Lung (tissue), 12 donors: ENCODE data around the gene POLD4. TPM values are rescaled to one million over a fixed set of nuclear protein-coding genes. Genes with fewer than 3 reads are reported as not detected.
A peak's percentile ranks its signal among the peaks of the same experiment; 100 is the strongest.

Source experiments
- ATAC-seq: fragments of 200-7000 bp; cut with Tn5 transposase; one replicate; pipeline ENCODE4 v1.9.1; 2020; ENCODE audit warnings: moderate number of reproducible peaks; ENCODE audit not compliant: insufficient read depth, low FRiP score
- DNase-seq, 3 donors: peaks; one replicate each; pipeline ENCODE4 v3.0.0-alpha.2; 2013 to 2017
- H3K27ac ChIP-seq, 2 donors: one replicate each; pipeline ENCODE4 v1.5.1; 2013; ENCODE audit warnings: mild to moderate bottlenecking in 2 of 2, moderate library complexity in 2 of 2, control low read depth in 1 of 2, inconsistent platforms in 1 of 2, low read depth in 1 of 2, low read length in 1 of 2
- H3K27me3 ChIP-seq, 3 donors: one replicate each; pipeline ENCODE4 v1.5.1; 2013; ENCODE audit warnings: low read length in 2 of 3; ENCODE audit not compliant: control insufficient read depth in 3 of 3, insufficient read depth in 3 of 3
- H3K36me3 ChIP-seq, 4 donors: one replicate each; pipeline ENCODE4 v1.5.1; 2013; ENCODE audit warnings: low read length in 4 of 4, mild to moderate bottlenecking in 1 of 4, moderate library complexity in 1 of 4; ENCODE audit not compliant: control insufficient read depth in 4 of 4, insufficient read depth in 4 of 4
- H3K4me1 ChIP-seq, 5 donors: one replicate each; pipeline ENCODE4 v1.5.1; 2013; ENCODE audit warnings: low read length in 5 of 5, mild to moderate bottlenecking in 2 of 5, moderate library complexity in 1 of 5; ENCODE audit not compliant: control insufficient read depth in 5 of 5, insufficient read depth in 5 of 5
- H3K4me3 ChIP-seq: one replicate; pipeline ENCODE4 v1.5.1; 2013; ENCODE audit warnings: mild to moderate bottlenecking, control low read depth, moderate library complexity
- H3K9ac ChIP-seq, 2 donors: one replicate each; pipeline ENCODE4 v1.5.1; 2013; ENCODE audit warnings: low read length in 2 of 2, control low read depth in 1 of 2; ENCODE audit not compliant: insufficient read depth in 1 of 2
- H3K9me3 ChIP-seq, 4 donors: one replicate each; pipeline ENCODE4 v1.5.1; 2013; ENCODE audit warnings: low read length in 3 of 4, mild to moderate bottlenecking in 1 of 4, moderate library complexity in 1 of 4; ENCODE audit not compliant: control insufficient read depth in 4 of 4, insufficient read depth in 3 of 4
- WGBS, 2 donors: extraction: QIAGEN DNeasy Blood & Tissue Kit; methylation state at CpG; one replicate each; pipeline ENCODE4 v1.1.7; 2013; 5-methylcytosine and 5-hydroxymethylcytosine counted together
- polyA plus RNA-seq, 2 donors: library from polyadenylated mRNA; stranded (reverse); fragments of 200-250 nt; gene quantifications; one replicate each; pipeline ENCODE4 v1.2.1, GENCODE V29; 2013
- total RNA-seq, 2 donors: library from RNA; depleted of rRNA in 1 of 2; stranded (reverse); fragments of >200 nt in 1 of 2; gene quantifications; one replicate each; pipeline ENCODE4 v1.2.1, GENCODE V29; 2014 to 2021
- TF ChIP-seq, protein P1 (sequence below): IDR thresholded peaks from 2 replicates; pipeline ENCODE4 v1.5.1; 2012; ENCODE audit warnings: mild to moderate bottlenecking; ENCODE audit errors: control extremely low read depth, extremely low read depth
- donor health status: control.
- donor health status: control.
- donor health status: Bipolar disorder and iron deficiency.
- donor health status: healthy.
- donor health status: DM: yes; HTN: yes; CAD: no.

The POLD4 gene
- total and polyA plus RNA-seq, 4 donors = 27.4 to 183 (median 101) TPM

GRCh38 chr11:67317205-67317887 lies 36.0 kb downstream of the POLD4 start:
- peak; percentile 97 to 99 (median 97) for DNase-seq
- Histone ChIP-seq H3K36me3 (peaks cover 0 to 7% (median 4%) of the 10 kb centered on the region in 4 donors), H3K4me3 (peak overlapping the region; percentile 62), H3K4me1 (peaks cover 0 to 14% (median 0%) of the 10 kb centered on the region in 5 donors), H3K27me3 (no peaks in the 10 kb centered on the region), H3K27ac (peak overlapping the region; percentile 96 to 97), H3K9ac (peak overlapping the region; percentile 11 to 70), H3K9me3 (no peaks in the 10 kb centered on the region)
- TF ChIP-seq, protein P1, sequence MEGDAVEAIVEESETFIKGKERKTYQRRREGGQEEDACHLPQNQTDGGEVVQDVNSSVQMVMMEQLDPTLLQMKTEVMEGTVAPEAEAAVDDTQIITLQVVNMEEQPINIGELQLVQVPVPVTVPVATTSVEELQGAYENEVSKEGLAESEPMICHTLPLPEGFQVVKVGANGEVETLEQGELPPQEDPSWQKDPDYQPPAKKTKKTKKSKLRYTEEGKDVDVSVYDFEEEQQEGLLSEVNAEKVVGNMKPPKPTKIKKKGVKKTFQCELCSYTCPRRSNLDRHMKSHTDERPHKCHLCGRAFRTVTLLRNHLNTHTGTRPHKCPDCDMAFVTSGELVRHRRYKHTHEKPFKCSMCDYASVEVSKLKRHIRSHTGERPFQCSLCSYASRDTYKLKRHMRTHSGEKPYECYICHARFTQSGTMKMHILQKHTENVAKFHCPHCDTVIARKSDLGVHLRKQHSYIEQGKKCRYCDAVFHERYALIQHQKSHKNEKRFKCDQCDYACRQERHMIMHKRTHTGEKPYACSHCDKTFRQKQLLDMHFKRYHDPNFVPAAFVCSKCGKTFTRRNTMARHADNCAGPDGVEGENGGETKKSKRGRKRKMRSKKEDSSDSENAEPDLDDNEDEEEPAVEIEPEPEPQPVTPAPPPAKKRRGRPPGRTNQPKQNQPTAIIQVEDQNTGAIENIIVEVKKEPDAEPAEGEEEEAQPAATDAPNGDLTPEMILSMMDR = peak; percentile 91
- WGBS, 2 donors = 0% methylated on average over 49 to 55 of the region's 55 CpGs
- ATAC-seq = peak; percentile 90

GRCh38 chr11:67316882-67317204 lies 36.5 kb downstream of the POLD4 start:
- H3K9ac ChIP-seq = peak overlapping the region; percentile 11 to 70
- peak overlapping the region; percentile 96 to 97 for H3K27ac ChIP-seq
- WGBS, 2 donors = 1 to 3% methylated on average over 10 of the region's 10 CpGs
- no peak for DNase-seq
- TF ChIP-seq, protein P1 = no peak
- H3K27me3 ChIP-seq = no peaks in the 10 kb centered on the region
- no peaks in the 10 kb centered on the region for H3K9me3 ChIP-seq
- peaks cover 0 to 7% (median 4%) of the 10 kb centered on the region in 4 donors for H3K36me3 ChIP-seq
- peak overlapping the region; percentile 62 for H3K4me3 ChIP-seq
- ATAC-seq = no peak
- peaks cover 0 to 14% (median 0%) of the 10 kb centered on the region in 5 donors for H3K4me1 ChIP-seq

GRCh38 chr11:67315325-67315909 lies 37.9 kb downstream of the POLD4 start:
- ATAC-seq (no peak), DNase-seq (no peak)
- peaks cover 0 to 14% (median 0%) of the 10 kb centered on the region in 5 donors for H3K4me1 ChIP-seq
- no peaks in the 10 kb centered on the region for H3K27me3 ChIP-seq
- no peak overlapping the region for H3K4me3 ChIP-seq
- H3K9ac ChIP-seq = no peak overlapping the region
- peaks cover 0 to 14% (median 3%) of the 10 kb centered on the region in 4 donors for H3K36me3 ChIP-seq
- no peak overlapping the region for H3K27ac ChIP-seq
- H3K9me3 ChIP-seq = no peaks in the 10 kb centered on the region
- TF ChIP-seq, protein P1 = no peak
- 79 to 87% methylated on average over 9 of the region's 9 CpGs for WGBS, 2 donors
